ENCODE data around the gene MYH11. TPM values are rescaled to one million over a fixed set of nuclear protein-coding genes. Genes with fewer than 3 reads are reported as not detected.

Gene MYH11
- total RNA-seq, 3 donors from 2014 or later: 98.2 to 5,005 (median 282) TPM

DNA sequence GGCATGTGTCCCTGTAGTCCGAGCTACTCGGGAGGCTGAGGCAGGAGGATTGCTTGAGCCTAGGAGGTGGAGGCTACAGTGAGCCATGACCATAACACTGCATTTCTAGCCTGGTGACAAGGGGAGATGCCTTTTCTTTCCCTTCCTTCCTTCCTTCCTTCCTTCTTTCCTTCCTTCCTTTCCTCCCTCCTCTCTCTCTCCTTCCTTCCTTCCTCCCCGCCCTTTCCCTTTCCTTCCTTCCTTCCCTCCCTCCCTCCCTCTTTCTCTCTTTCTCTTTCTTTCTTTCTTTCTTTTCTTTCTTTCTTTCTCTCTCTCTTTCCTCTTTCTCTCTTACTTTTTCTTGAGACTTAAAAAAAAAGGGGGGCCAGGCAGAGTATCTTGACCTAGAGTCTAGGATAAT is 34.7 kb upstream of the MYH11 start:
- Histone ChIP-seq H3K36me3 (ENCODE audit: low read depth) (no peaks in the 10 kb centered on the region), H3K9me3 (no peaks in the 10 kb centered on the region), H3K4me1 (ENCODE audit: low read depth) (peaks cover 14% of the 10 kb centered on the region), H3K4me3 (no peak overlapping the region)
- intact Hi-C loops (cut with DNase I, micrococcal nuclease): loop anchor here in 1 of 2 donors (10.0 kb wide), 1 partner anchor 53 kb away; the partner anchor contains the start of gene ABCC1
- TF ChIP-seq, protein P1, sequence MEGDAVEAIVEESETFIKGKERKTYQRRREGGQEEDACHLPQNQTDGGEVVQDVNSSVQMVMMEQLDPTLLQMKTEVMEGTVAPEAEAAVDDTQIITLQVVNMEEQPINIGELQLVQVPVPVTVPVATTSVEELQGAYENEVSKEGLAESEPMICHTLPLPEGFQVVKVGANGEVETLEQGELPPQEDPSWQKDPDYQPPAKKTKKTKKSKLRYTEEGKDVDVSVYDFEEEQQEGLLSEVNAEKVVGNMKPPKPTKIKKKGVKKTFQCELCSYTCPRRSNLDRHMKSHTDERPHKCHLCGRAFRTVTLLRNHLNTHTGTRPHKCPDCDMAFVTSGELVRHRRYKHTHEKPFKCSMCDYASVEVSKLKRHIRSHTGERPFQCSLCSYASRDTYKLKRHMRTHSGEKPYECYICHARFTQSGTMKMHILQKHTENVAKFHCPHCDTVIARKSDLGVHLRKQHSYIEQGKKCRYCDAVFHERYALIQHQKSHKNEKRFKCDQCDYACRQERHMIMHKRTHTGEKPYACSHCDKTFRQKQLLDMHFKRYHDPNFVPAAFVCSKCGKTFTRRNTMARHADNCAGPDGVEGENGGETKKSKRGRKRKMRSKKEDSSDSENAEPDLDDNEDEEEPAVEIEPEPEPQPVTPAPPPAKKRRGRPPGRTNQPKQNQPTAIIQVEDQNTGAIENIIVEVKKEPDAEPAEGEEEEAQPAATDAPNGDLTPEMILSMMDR (IDR thresholded peaks at IDR 0.05): no peak
- DNase-seq: no peak
- no peak for ATAC-seq

- intact Hi-C loops (cut with DNase I, micrococcal nuclease): loop anchor here in 1 of 2 donors (10.0 kb wide), 1 partner anchor 136 kb away; no protein-coding TSS in a partner anchor
- Histone ChIP-seq H3K4me3 (peak within 1 kb of the TSS; percentile 47), H3K9me3 (no peaks in the 10 kb centered on the region), H3K36me3 (ENCODE audit: low read depth) (no peaks in the 10 kb centered on the region), H3K4me1 (ENCODE audit: low read depth) (peaks cover 14% of the 10 kb centered on the region)
- DNase-seq: peak; percentile 100
- ATAC-seq: peak; percentile 100
- TF ChIP-seq, protein P1 (IDR thresholded peaks at IDR 0.05): no peak
Observed at GRCh38 chr16:15888072-15888976, 31.5 kb upstream of the MYH11 start, which contains the start of gene CEP20. TSS of gene CEP20 (minus strand) at chr16:15888603. CDS start at chr16:15888585, 18 bp downstream.

DNA sequence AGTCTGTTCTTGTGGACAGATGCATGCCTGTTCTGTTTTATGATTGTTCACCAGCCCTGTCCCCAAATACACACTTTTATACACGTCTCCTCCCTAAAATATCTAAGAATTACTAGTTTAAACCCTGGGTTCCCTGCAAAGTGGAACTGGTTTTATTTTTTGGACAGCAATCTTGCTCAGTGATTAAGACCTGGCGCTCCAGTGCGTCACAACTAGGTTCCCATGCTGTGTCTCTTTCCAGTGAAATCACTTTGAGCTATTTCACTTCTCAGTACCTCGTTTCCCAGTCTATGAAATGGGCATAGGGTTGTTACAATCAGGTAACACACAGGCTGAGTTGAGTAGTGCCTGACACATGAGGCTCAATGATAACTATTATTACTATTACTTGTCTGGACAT is 30.5 kb upstream of the MYH11 start:
- DNase-seq: no peak
- TF ChIP-seq, protein P1 (IDR thresholded peaks at IDR 0.05): no peak
- H3K9me3 ChIP-seq: no peaks in the 10 kb centered on the region
- peaks cover 14% of the 10 kb centered on the region for H3K4me1 ChIP-seq (ENCODE audit: low read depth)
- ATAC-seq: no peak
- peaks cover 1% of the 10 kb centered on the region for H3K36me3 ChIP-seq (ENCODE audit: low read depth)
- no peak overlapping the region for H3K4me3 ChIP-seq
- intact Hi-C loops (cut with DNase I, micrococcal nuclease): loop anchor here in 1 of 2 donors (10.0 kb wide), 1 partner anchor 138 kb away; no protein-coding TSS in a partner anchor

- no peaks in the 10 kb centered on the region for H3K9me3 ChIP-seq
- ATAC-seq: no peak
- DNase-seq: no peak
- peaks cover 14% of the 10 kb centered on the region for H3K4me1 ChIP-seq (ENCODE audit: low read depth)
- peaks cover 6% of the 10 kb centered on the region for H3K36me3 ChIP-seq (ENCODE audit: low read depth)
- TF ChIP-seq, protein P1 (IDR thresholded peaks at IDR 0.05): no peak
- H3K4me3 ChIP-seq: no peak overlapping the region
- intact Hi-C loops (cut with DNase I, micrococcal nuclease): loop anchor here in 1 of 2 donors (10.0 kb wide), 1 partner anchor 139 kb away; no protein-coding TSS in a partner anchor
Observed at GRCh38 chr16:15886078-15886477, 29.2 kb upstream of the MYH11 start.

DNA sequence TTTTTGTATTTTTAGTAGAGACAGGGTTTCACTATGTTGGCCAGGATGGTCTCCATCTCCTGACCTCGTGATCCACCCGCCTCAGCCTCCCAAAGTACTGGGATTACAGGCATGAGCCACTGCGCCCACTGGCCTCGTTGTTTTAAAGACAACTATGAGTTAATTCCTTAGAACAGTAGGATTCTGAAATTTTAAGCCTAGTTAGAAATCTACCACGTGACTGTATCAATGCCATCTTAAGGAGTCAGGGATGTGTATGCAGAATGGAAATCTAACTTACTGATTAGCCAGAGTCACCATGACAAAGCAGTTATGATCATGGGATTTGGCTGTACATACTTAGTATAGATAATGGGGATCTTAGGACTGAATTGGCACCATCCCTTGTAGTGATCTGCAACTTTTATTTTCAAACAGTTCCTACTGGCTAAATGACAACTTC is 28.8 kb upstream of the MYH11 start:
- no peaks in the 10 kb centered on the region for H3K9me3 ChIP-seq
- DNase-seq (no peak), ATAC-seq (no peak)
- H3K4me1 ChIP-seq (ENCODE audit: low read depth): peaks cover 14% of the 10 kb centered on the region
- H3K36me3 ChIP-seq (ENCODE audit: low read depth): peaks cover 6% of the 10 kb centered on the region
- intact Hi-C loops (cut with DNase I, micrococcal nuclease): loop anchor here in 1 of 2 donors (10.0 kb wide), 1 partner anchor 139 kb away; no protein-coding TSS in a partner anchor
- TF ChIP-seq, protein P1 (IDR thresholded peaks at IDR 0.05): no peak
- H3K4me3 ChIP-seq: no peak overlapping the region
